HG03139 (cell line): ENCODE measurements around the gene CCDC124.

Source experiments
- ATAC-seq: cut with Tn5 transposase; IDR thresholded peaks from one replicate; pipeline ENCODE4 v1.9.1; 2021; ENCODE audit not compliant: unreplicated experiment

CCDC124 gene

GRCh38 chr19:17933414-17934129, 757 bp downstream of the CCDC124 start:
- no peak for ATAC-seq

DNA sequence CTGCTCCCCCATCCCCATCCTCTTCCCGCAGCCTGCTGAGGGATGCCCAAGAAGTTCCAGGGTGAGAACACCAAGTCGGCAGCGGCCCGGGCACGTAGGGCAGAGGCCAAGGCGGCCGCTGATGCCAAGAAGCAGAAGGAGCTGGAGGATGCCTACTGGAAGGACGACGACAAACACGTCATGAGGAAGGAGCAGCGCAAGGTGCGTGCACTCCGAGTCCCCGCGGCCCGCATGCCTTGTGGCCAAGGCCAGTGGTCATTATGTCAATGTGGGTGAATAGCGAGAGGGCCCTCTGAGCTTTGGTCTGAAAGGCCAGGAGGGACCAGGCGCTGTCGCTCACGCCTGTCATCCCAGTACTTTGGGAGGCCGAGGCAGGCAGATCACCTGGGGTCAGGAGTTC, 3.6 kb downstream of the CCDC124 start:
- ATAC-seq, result no peak

- ATAC-seq, result no peak
These were observed 4.6 kb downstream of the CCDC124 start for GRCh38 chr19:17937371-17937900.

- no peak for ATAC-seq
These were observed 5.5 kb downstream of the CCDC124 start for GRCh38 chr19:17938092-17938845.

DNA sequence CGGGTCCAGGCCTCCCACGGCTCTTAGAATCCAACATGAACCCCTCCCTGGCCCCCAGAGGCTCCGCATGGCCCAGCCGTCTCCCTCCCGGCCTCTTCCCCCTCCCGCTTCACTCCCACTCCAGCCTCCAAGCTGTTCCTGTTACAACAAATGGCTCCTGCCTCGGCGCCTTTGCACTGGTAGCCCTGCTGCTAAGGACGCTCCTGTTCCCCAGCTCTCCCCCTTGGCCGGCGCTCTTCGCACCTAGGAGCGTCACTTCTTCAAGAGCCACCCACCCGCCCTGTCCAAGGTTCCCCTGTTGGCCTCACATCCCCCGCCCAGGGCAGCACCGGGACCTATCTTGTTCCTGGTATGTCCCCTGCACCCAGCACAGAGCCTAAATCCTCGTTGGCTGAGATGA, 9.4 kb downstream of the CCDC124 start:
- ATAC-seq, result no peak

- no peak for ATAC-seq
These were observed 9.9 kb downstream of the CCDC124 start for GRCh38 chr19:17942582-17943273.

- no peak for ATAC-seq
These were observed 10.7 kb downstream of the CCDC124 start for GRCh38 chr19:17943274-17944221.

GRCh38 chr19:17944301-17944700, 11.5 kb downstream of the CCDC124 start:
- ATAC-seq, result no peak

DNA sequence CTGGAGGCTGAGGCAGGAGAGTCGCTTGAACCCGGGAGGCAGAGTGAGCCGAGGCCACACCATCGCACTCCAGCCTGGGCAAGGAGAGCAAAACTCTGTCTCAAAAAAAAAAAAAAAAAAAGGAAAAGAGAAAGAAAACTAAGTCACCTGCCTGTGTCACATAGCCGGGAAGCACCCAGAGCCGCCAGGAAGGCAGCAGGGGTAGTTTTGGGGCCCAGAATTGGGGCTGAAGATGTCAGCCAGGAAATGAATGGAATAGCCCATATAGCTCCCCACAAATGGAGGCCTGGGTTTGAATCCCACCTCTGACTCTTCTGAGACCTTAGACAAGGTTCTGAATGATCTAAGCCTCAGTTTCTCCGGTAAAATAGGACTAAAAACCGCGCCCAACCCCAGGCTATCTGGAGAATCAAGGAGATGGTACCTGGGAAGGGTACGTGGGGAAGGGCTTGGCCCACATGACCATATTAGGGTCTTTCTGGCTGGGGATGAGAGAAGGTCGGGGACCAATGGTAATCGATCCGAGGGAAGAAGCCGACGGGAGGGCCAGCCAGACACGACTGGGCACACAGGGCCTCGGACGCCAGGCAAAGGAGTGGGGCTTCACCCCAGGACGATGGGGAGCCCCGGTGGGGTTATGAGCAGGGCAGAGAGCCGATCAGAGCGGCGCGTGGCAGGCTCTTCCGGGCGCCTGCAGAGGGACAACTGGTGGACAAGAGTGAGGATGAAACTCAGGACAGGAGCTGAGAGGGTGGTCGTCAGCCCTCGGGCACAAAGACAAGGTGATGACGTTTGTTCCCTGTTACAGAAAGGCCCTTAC, 14.4 kb downstream of the CCDC124 start:
- peak; percentile 7 for ATAC-seq

GRCh38 chr19:17947815-17948513, 15.1 kb downstream of the CCDC124 start:
- peak; percentile 46 for ATAC-seq

GRCh38 chr19:17948514-17948900, 15.7 kb downstream of the CCDC124 start:
- ATAC-seq, result no peak

DNA sequence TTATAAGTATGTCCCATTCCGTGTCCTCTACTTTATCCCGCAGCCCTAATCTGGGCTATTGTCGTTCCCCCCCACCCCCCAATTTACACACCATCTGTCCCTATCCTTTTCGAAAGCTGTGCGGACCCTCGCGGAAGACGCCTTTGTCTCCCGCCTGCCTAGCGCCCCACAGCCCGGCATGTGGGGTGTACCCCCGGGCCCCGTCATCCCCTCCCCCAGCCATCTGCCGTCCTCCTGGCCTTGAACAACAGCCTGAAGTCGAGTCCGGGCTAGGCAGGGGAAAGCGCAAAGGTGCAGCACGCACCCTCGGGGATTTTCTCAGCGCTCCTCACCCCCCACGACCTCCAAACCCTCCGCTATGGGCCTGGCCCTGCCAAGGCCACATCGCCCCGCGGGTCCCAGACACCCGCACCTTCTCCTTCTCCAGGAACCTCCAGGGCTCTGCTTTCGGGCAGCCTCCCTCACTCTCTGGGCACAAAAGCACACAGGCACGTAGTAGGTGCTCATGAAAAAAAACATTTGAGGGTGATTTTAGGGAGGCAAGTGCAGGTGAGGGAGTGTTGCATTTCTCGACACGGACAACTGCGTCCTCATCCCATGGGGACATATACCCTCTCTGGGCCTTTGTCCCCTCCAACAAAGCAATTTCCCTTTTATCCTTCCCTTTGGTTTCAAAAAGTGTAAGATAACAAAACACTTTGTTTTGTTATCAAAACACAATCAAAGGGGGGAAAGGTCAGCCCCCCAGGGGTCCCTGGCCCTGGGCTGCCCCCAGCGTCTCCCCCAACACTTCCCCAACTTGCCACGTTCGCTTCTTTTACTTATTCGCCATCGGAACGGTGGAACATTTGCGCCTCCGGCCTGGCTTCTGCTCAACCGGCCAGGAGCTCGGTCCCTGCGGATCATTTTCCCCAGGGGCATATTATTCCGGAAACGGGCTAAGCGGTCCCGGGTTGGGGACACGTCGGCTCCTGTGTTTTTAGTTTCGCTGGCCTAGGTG, 16.4 kb downstream of the CCDC124 start:
- no peak for ATAC-seq

DNA sequence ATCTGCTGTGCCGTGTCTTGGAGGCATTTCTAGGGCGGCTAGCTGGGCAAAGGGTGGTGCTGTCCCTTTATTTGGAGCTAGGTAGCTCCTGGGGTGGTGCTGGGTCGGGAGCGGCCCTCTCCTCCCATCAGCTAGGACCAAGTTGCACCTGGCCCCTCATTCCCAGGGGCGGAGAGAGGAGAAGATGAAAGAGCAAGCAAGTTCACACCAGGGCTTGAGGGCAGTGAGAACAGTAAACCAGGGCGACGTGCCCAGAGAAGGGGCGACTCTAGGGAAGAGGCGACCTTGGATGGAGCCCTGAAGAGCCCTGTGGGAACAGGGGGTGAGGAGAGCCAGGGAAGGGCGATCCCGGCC, 17.1 kb downstream of the CCDC124 start:
- ATAC-seq, result no peak

DNA sequence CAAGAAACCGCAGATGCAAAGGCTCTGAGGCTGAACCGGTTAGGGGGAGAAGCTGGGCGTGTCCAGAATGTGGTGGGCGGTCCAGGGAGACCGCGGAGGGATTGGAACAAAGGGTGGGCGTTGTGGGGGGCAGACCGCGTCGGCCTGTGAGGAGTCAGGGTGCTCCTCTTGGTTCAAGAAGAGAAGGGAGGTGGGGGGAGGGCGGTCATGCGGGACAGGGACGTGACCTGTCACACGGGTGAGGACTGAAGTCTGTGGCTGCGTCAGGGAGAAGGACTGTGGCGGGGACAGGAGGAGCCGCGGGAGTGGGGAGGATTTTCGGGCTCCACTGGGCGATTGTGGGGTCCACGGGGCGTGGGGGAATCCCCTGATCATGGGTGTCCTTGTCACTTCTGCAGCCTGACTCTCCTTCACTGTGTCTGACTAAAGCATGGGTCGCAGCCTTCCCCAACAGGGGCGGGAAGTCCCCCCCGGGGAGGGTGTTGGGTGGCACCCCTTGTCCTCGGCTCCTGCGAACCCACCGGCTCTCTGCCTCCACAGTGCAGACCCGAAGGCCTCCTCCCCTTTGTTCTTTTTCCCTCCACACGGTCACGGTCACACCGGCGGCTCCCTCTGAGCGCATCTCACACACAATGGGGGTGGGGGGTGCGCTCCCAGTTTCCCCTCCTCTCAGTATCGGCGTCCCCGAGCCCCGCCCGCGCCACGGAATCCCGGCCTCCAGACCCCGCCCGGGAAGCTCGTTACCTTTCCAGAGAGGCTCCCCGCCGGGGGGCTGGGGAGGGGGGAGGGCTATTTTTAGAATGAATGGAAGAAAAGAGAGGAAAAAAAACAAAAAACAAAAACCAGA, 17.7 kb downstream of the CCDC124 start:
- no peak for ATAC-seq

DNA sequence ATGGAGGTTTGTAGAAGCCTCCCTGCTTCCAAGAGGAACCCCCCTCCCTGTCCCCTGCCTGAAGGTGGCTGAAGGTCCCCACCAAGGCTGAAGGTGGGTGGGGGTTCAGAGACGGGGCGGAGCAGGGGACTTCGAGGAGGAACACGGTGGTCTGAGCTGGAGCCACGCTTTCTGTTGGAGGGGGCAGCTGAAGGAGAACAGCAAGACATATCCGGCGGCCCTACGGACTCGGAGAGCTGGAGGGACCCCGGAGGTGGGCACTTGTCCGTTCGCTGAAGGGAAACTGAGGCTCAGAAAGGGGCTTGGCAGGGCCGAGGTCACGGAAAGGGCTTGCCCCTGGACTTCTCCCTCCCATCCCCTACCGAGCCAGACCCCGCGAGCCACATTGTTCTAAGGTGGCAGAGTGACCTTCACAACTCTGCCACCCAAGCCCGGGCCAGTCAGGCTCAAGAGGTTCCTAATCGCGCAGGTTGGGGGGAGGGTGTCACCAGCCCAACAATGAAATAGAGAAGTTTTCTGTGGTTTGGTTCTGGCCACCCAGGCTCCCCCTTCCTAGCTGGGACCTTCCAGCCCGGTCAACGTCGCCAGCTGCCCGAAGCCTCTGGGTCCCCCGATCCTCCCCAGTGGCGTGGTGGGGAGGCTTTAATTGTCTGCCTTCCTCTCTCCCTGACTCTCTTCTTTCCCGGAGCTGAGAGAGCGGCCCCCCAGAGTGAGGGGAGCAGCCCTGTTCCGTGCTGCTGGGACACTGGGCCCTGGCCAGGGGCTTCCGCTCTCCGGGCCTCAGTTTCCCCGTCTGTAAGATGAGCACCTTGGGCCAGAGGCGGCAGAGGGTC, 18.6 kb downstream of the CCDC124 start:
- ATAC-seq, result no peak
